ENCODE measurements around the gene MYL10. TPM values are rescaled to one million over a fixed set of nuclear protein-coding genes. Genes with fewer than 3 reads are reported as not detected.

MYL10 gene
- total and polyA plus RNA-seq, 2 experiments from 2014 or later, result not detected

DNA sequence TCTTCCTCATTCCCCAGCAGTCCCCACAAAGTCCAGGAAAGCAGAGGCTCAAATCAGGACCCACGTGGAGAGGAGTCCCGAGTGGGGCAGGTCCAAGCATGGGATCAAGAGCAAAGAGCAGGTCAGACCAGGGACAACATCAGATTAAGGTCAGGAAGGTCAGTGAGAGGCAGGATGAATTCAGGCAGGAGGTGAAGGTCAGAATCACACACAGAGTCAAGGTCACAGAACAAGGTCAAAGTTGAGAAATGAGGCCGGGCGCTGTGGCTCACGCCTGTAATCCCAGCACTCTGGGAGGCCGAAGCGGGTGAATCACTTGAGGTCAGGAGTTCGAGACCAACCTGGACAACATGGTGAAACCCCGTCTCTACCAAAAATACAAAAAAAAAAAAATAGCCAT, 2.3 kb downstream of the MYL10 start:
- H3K4me2 ChIP-seq (ENCODE audit: unreplicated experiment), result no peak overlapping the region
- H3K9ac ChIP-seq, result no peak overlapping the region
- H3K36me3 ChIP-seq (ENCODE audit: low read depth), result no peaks in the 10 kb centered on the region
- peaks cover 17% of the 10 kb centered on the region for H3K4me1 ChIP-seq (ENCODE audit: insufficient read depth)
- H4K20me1 ChIP-seq (ENCODE audit: insufficient read depth), result no peaks in the 10 kb centered on the region
- H3K9me2 ChIP-seq (ENCODE audit: insufficient read depth), result no peaks in the 10 kb centered on the region
- 76 to 78% methylated on average over 7 to 9 of the region's 9 CpGs for WGBS, 2 experiments (ENCODE audit: low coverage in 1 of 2, low lambda C conversion rate in 2 of 2, missing lambda C conversion rate in 2 of 2)
- H3K4me3 ChIP-seq, result no peak overlapping the region
- no peak for DNase-seq
- H3K9me3 ChIP-seq (ENCODE audit: low read depth), result no peaks in the 10 kb centered on the region
- H3F3A ChIP-seq (ENCODE audit: insufficient read depth), result no peaks in the 10 kb centered on the region
- H3K27me3 ChIP-seq (replicated peaks; ENCODE audit: insufficient read depth), result peaks cover 17% of the 10 kb centered on the region; the same call in 1 of the 2 replicates
- TF ChIP-seq EZH2phosphoT487 (IDR thresholded peaks at IDR 0.05; ENCODE audit: insufficient read depth, low read depth), result no peak
- TF ChIP-seq EZH2 (IDR thresholded peaks at IDR 0.05; ENCODE audit: insufficient read depth, poor library complexity, severe bottlenecking), result no peak
- no peak overlapping the region for H2AFZ ChIP-seq
- no peaks in the 10 kb centered on the region for H3K79me2 ChIP-seq (ENCODE audit: insufficient read depth)
- in situ Hi-C loops (cut with MboI), result no loop called here
- H3K27ac ChIP-seq, result no peak overlapping the region

DNA sequence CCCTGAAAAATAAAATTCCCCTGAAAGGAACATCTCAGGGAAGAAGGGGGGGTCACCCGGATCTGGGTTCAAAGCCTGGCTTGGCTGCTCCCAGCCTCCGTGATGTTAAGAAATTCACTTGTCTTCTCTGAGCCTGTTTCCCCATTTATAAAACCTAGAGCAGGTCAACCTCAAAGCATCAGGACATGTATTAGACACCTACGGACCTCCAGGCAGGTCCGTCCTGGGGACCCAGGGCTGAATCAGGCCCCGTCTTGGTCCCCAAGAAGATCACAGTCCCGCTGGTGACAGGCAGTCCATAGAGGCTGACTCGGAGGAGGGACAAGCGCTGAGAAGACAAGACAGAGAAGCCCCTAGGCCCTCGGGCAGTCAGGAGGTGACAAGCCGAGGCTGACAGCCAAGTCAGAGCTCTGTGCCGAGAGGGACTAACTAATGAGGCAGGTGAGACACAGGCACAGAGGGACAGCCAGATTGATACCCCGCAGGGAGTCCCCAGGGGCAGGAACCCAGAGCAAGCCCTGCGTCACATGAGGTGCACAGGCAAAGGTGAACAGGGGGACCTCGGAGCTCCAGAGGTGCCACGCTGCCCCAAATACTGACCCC, 2.9 kb downstream of the MYL10 start:
- 54 to 71% methylated on average over 13 to 15 of the region's 15 CpGs for WGBS, 2 experiments (ENCODE audit: low coverage in 1 of 2, low lambda C conversion rate in 2 of 2, missing lambda C conversion rate in 2 of 2)
- no peaks in the 10 kb centered on the region for H3K9me2 ChIP-seq (ENCODE audit: insufficient read depth)

DNA sequence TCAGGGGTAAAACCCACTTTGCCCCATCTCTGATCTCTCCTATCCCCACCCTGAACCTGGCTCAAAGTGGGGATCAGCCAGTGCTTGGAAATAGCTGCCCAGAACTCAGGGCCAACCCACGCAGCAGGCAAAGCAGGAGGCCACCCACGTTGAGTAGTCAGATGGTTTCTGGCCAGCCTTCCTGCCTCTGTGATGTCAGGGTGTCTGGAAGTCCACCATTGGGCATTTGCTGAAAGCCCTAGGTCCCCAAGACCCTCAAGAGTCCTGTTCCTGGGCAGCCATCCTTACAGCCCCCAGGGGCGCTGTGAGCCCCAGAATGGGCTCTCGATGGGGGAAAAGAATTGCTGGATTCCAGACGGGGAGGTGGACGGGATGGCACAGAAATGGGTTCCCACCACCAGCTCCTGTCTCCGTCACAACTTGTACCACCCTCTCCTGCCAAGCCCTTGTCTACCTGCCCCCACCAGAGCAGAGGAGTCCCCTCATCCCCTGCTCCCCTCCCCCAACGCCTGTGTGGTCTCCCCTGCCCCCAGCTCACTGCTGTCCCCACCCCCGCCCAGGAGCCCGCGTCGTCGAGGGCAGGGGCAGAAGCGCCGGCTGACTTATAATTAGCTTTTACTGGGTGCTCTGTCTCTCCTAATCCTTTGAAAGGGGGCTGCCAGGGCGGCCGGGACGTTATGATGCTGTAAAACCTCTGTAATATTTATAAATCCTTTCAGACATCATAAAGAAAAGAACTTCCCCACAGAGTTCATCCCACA, 3.9 kb downstream of the MYL10 start:
- Histone ChIP-seq H3K9me3 (ENCODE audit: low read depth) (no peaks in the 10 kb centered on the region), H3K9me2 (ENCODE audit: insufficient read depth) (no peaks in the 10 kb centered on the region), H3K79me2 (ENCODE audit: insufficient read depth) (no peaks in the 10 kb centered on the region), H3F3A (ENCODE audit: insufficient read depth) (no peaks in the 10 kb centered on the region), H3K4me2 (ENCODE audit: unreplicated experiment) (no peak overlapping the region), H3K4me3 (no peak overlapping the region), H2AFZ (no peak overlapping the region), H4K20me1 (ENCODE audit: insufficient read depth) (no peaks in the 10 kb centered on the region), H3K9ac (no peak overlapping the region), H3K27ac (no peak overlapping the region), H3K4me1 (ENCODE audit: insufficient read depth) (peaks cover 7% of the 10 kb centered on the region; the same call in 1 of the 2 replicates), H3K27me3 (replicated peaks; ENCODE audit: insufficient read depth) (peaks cover 17% of the 10 kb centered on the region; the same call in 1 of the 2 replicates), H3K36me3 (ENCODE audit: low read depth) (no peaks in the 10 kb centered on the region)
- WGBS, 2 experiments (ENCODE audit: low coverage in 1 of 2, low lambda C conversion rate in 2 of 2, missing lambda C conversion rate in 2 of 2), result 5 to 7% methylated on average over 18 of the region's 18 CpGs
- in situ Hi-C loops (cut with MboI), result no loop called here
- TF ChIP-seq EZH2 (IDR thresholded peaks at IDR 0.05; ENCODE audit: insufficient read depth, poor library complexity, severe bottlenecking) (no peak), EZH2phosphoT487 (IDR thresholded peaks at IDR 0.05; ENCODE audit: insufficient read depth, low read depth) (no peak)
- DNase-seq, result peak; percentile 71

More for the DNA sequence above, 2.9 kb downstream of the MYL10 start:
- no peak overlapping the region for H3K27ac ChIP-seq
- no peaks in the 10 kb centered on the region for H3K9me3 ChIP-seq (ENCODE audit: low read depth)
- peaks cover 16% of the 10 kb centered on the region for H3K4me1 ChIP-seq (ENCODE audit: insufficient read depth)
- no peak for TF ChIP-seq EZH2phosphoT487 (IDR thresholded peaks at IDR 0.05; ENCODE audit: insufficient read depth, low read depth)
- TF ChIP-seq EZH2 (IDR thresholded peaks at IDR 0.05; ENCODE audit: insufficient read depth, poor library complexity, severe bottlenecking), result no peak
- H3K4me3 ChIP-seq, result no peak overlapping the region
- in situ Hi-C loops (cut with MboI), result no loop called here
- no peak overlapping the region for H3K4me2 ChIP-seq (ENCODE audit: unreplicated experiment)
- no peaks in the 10 kb centered on the region for H3F3A ChIP-seq (ENCODE audit: insufficient read depth)
- no peaks in the 10 kb centered on the region for H4K20me1 ChIP-seq (ENCODE audit: insufficient read depth)
- no peaks in the 10 kb centered on the region for H3K79me2 ChIP-seq (ENCODE audit: insufficient read depth)
- H3K27me3 ChIP-seq (replicated peaks; ENCODE audit: insufficient read depth), result peaks cover 17% of the 10 kb centered on the region; the same call in 1 of the 2 replicates
- no peak overlapping the region for H3K9ac ChIP-seq
- DNase-seq, result no peak
- H2AFZ ChIP-seq, result no peak overlapping the region
- H3K36me3 ChIP-seq (ENCODE audit: low read depth), result no peaks in the 10 kb centered on the region

DNA sequence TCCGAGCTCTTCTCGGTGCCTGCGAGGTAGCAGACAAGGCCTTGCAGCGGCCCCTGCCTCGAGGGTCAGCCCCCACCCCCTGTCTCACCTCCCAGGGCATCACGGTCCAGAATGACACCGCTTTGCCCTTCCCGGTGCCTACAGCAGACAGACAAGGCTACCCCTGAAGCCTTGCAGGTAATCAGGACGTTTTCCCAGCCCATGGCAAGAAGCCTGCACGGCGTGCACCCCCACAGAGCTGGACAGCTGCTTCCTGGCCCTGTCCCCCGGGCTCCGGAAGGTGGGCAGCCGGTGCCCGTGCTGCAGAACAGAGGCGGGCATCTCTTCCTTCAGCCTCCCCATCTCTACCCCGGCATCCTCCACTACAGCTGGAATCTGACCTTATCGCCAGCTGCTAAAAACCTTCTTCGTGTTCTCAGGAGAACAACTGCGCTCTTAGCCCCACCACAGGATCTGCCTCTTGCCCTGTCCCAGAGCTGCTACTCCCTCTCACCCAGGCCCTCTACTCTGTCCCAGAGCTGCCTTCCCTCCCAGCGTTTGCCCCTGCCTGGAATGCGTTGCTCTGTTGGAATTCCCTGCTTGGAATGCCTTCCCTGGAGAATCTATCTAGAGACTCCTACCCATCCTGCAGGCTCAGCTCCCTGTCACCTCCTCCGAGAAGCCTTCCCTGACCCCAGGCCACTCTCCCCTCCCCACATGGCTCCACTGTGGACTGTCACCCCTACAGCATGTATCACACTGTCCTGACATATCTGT, 4.7 kb downstream of the MYL10 start:
- no peaks in the 10 kb centered on the region for H3K9me3 ChIP-seq (ENCODE audit: low read depth)
- no peak overlapping the region for H3K9ac ChIP-seq
- DNase-seq, result no peak
- no peaks in the 10 kb centered on the region for H3F3A ChIP-seq (ENCODE audit: insufficient read depth)
- H3K27ac ChIP-seq, result no peak overlapping the region
- H4K20me1 ChIP-seq (ENCODE audit: insufficient read depth), result no peaks in the 10 kb centered on the region
- no peak for TF ChIP-seq EZH2phosphoT487 (IDR thresholded peaks at IDR 0.05; ENCODE audit: insufficient read depth, low read depth)
- no peak for TF ChIP-seq EZH2 (IDR thresholded peaks at IDR 0.05; ENCODE audit: insufficient read depth, poor library complexity, severe bottlenecking)
- in situ Hi-C loops (cut with MboI), result no loop called here
- no peaks in the 10 kb centered on the region for H3K79me2 ChIP-seq (ENCODE audit: insufficient read depth)
- H3K27me3 ChIP-seq (replicated peaks; ENCODE audit: insufficient read depth), result peaks cover 17% of the 10 kb centered on the region; the same call in 1 of the 2 replicates
- H3K4me2 ChIP-seq (ENCODE audit: unreplicated experiment), result no peak overlapping the region
- H3K4me3 ChIP-seq, result no peak overlapping the region
- no peaks in the 10 kb centered on the region for H3K9me2 ChIP-seq (ENCODE audit: insufficient read depth)
- 65% methylated on average over 23 of the region's 23 CpGs for WGBS, 2 experiments (ENCODE audit: low coverage in 1 of 2, low lambda C conversion rate in 2 of 2, missing lambda C conversion rate in 2 of 2)
- H3K36me3 ChIP-seq (ENCODE audit: low read depth), result no peaks in the 10 kb centered on the region
- peaks cover 7% of the 10 kb centered on the region; the same call in 1 of the 2 replicates for H3K4me1 ChIP-seq (ENCODE audit: insufficient read depth)
- H2AFZ ChIP-seq, result no peak overlapping the region

Data from GM23248 (cell line).